Measurements from ENCODE around the gene POMP.
"Not testable (repeated sequence)": the region's sequence is repeated elsewhere in the genome, so short reads cannot be mapped to it uniquely, and the experiment has no call there.

The POMP gene

GRCh38 chr13:28671126-28671792 lies 12.3 kb downstream of the POMP start:
- peaks cover 70% of the 10 kb centered on the region for H3K36me3 ChIP-seq (replicated peaks; ENCODE audit: low read depth, low read length)
- peaks cover 17% of the 10 kb centered on the region for H3K4me1 ChIP-seq (ENCODE audit: low read length)
- H2AFZ ChIP-seq (ENCODE audit: low read depth, low read length): no peak overlapping the region
- H3K27ac ChIP-seq (ENCODE audit: low read length): peak overlapping the region; percentile 26; the same call in 1 of the 2 replicates
- peaks cover 10% of the 10 kb centered on the region; the same call in 1 of the 2 replicates for H3K79me2 ChIP-seq (ENCODE audit: low read length)
- H3K4me2 ChIP-seq (ENCODE audit: low read length): no peak overlapping the region
- no peaks in the 10 kb centered on the region for H3K27me3 ChIP-seq (ENCODE audit: low read depth, low read length)
- no peaks in the 10 kb centered on the region for H3K9me3 ChIP-seq (ENCODE audit: insufficient read depth, low read length)
- TF ChIP-seq CTCF (IDR thresholded peaks at IDR 0.05; ENCODE audit: low read depth, low read length): no peak
- no peak for TF ChIP-seq EZH2phosphoT487 (IDR thresholded peaks at IDR 0.05; ENCODE audit: low read depth)
- H4K20me1 ChIP-seq (ENCODE audit: insufficient read depth, low read length): no peaks in the 10 kb centered on the region
- H3K9ac ChIP-seq (ENCODE audit: low read length): no peak overlapping the region
- H3K4me3 ChIP-seq (ENCODE audit: low read length): no peak overlapping the region

- H3K27ac ChIP-seq (ENCODE audit: low read length): no peak overlapping the region
- H3K27me3 ChIP-seq (ENCODE audit: low read depth, low read length): no peaks in the 10 kb centered on the region
- H3K9ac ChIP-seq (ENCODE audit: low read length): no peak overlapping the region
- peaks cover 15% of the 10 kb centered on the region for H3K4me1 ChIP-seq (ENCODE audit: low read length)
- H3K9me3 ChIP-seq (ENCODE audit: insufficient read depth, low read length): no peaks in the 10 kb centered on the region
- H3K79me2 ChIP-seq (ENCODE audit: low read length): no peaks in the 10 kb centered on the region
- no peak overlapping the region for H2AFZ ChIP-seq (ENCODE audit: low read depth, low read length)
- H3K4me3 ChIP-seq (ENCODE audit: low read length): no peak overlapping the region
- no peak overlapping the region for H3K4me2 ChIP-seq (ENCODE audit: low read length)
- no peaks in the 10 kb centered on the region for H4K20me1 ChIP-seq (ENCODE audit: insufficient read depth, low read length)
- peaks cover 30% of the 10 kb centered on the region for H3K36me3 ChIP-seq (replicated peaks; ENCODE audit: low read depth, low read length)
- no peak for TF ChIP-seq EZH2phosphoT487 (IDR thresholded peaks at IDR 0.05; ENCODE audit: low read depth)
- TF ChIP-seq CTCF (IDR thresholded peaks at IDR 0.05; ENCODE audit: low read depth, low read length): peak; percentile 28
Observed at GRCh38 chr13:28678809-28679208, 19.9 kb downstream of the POMP start.

- TF ChIP-seq CTCF (IDR thresholded peaks at IDR 0.05; ENCODE audit: low read depth, low read length): peak; percentile 68
- TF ChIP-seq EZH2phosphoT487 (IDR thresholded peaks at IDR 0.05; ENCODE audit: low read depth): no peak
- no peak overlapping the region for H2AFZ ChIP-seq (ENCODE audit: low read depth, low read length)
- no peaks in the 10 kb centered on the region for H3K9me3 ChIP-seq (ENCODE audit: insufficient read depth, low read length)
- H3K9ac ChIP-seq (ENCODE audit: low read length): no peak overlapping the region
- no peaks in the 10 kb centered on the region for H4K20me1 ChIP-seq (ENCODE audit: insufficient read depth, low read length)
- no peaks in the 10 kb centered on the region for H3K27me3 ChIP-seq (ENCODE audit: low read depth, low read length)
- H3K27ac ChIP-seq (ENCODE audit: low read length): no peak overlapping the region
- H3K4me2 ChIP-seq (ENCODE audit: low read length): no peak overlapping the region
- no peak overlapping the region for H3K4me3 ChIP-seq (ENCODE audit: low read length)
- peaks cover 15% of the 10 kb centered on the region for H3K4me1 ChIP-seq (ENCODE audit: low read length)
- no peaks in the 10 kb centered on the region for H3K79me2 ChIP-seq (ENCODE audit: low read length)
- peaks cover 22% of the 10 kb centered on the region for H3K36me3 ChIP-seq (replicated peaks; ENCODE audit: low read depth, low read length)
Observed at GRCh38 chr13:28679628-28680027, 20.7 kb downstream of the POMP start.

- Histone ChIP-seq H3K27me3 (ENCODE audit: low read depth, low read length) (no peaks in the 10 kb centered on the region), H3K27ac (ENCODE audit: low read length) (no peak overlapping the region), H3K4me3 (ENCODE audit: low read length) (no peak overlapping the region), H3K4me1 (ENCODE audit: low read length) (peaks cover 15% of the 10 kb centered on the region), H3K4me2 (ENCODE audit: low read length) (no peak overlapping the region), H2AFZ (ENCODE audit: low read depth, low read length) (no peak overlapping the region), H3K9me3 (ENCODE audit: insufficient read depth, low read length) (no peaks in the 10 kb centered on the region), H3K9ac (ENCODE audit: low read length) (no peak overlapping the region), H3K36me3 (replicated peaks; ENCODE audit: low read depth, low read length) (peaks cover 22% of the 10 kb centered on the region), H3K79me2 (ENCODE audit: low read length) (no peaks in the 10 kb centered on the region), H4K20me1 (ENCODE audit: insufficient read depth, low read length) (no peaks in the 10 kb centered on the region)
- TF ChIP-seq EZH2phosphoT487 (IDR thresholded peaks at IDR 0.05; ENCODE audit: low read depth) (no peak), CTCF (IDR thresholded peaks at IDR 0.05; ENCODE audit: low read depth, low read length) (no peak)
Observed at GRCh38 chr13:28680541-28680940, 21.6 kb downstream of the POMP start.

GRCh38 chr13:28683169-28683568 lies 24.2 kb downstream of the POMP start:
- H3K79me2 ChIP-seq (ENCODE audit: low read length); H3K27ac ChIP-seq (ENCODE audit: low read length); H3K36me3 ChIP-seq (replicated peaks; ENCODE audit: low read depth, low read length); H3K27me3 ChIP-seq (ENCODE audit: low read depth, low read length); H4K20me1 ChIP-seq (ENCODE audit: insufficient read depth, low read length); H3K4me3 ChIP-seq (ENCODE audit: low read length); H2AFZ ChIP-seq (ENCODE audit: low read depth, low read length); H3K4me2 ChIP-seq (ENCODE audit: low read length); H3K9ac ChIP-seq (ENCODE audit: low read length); H3K9me3 ChIP-seq (ENCODE audit: insufficient read depth, low read length): not testable (repeated sequence)
- H3K4me1 ChIP-seq (ENCODE audit: low read length): peaks cover 21% of the 10 kb centered on the region

All from OCI-LY3 (cell line).